ENCODE measurements around the gene PIN4. TPM values are rescaled to one million over a fixed set of nuclear protein-coding genes. Genes with fewer than 3 reads are reported as not detected.
"Not testable (repeated sequence)": the region's sequence is repeated elsewhere in the genome, so short reads cannot be mapped to it uniquely, and the experiment has no call there.

PIN4 gene
- polyA plus RNA-seq, 1 of the 3 experiments (the other 2 are of a cell fraction), result 29.8 TPM

GRCh38 chrX:72165551-72165950 is 16.0 kb upstream of the PIN4 start:
- Histone ChIP-seq H3K36me3 (replicated peaks in 1 of 2; ENCODE audit: control insufficient read depth in 1 of 2, insufficient read depth in 2 of 2, low read length in 1 of 2) (no peaks in the 10 kb centered on the region), H3K27me3 (ENCODE audit: insufficient read depth) (no peaks in the 10 kb centered on the region; the same call in 1 of the 2 replicates), H2AFZ (ENCODE audit: low read depth) (no peak overlapping the region), H3K9me3 (no peaks in the 10 kb centered on the region), H3K79me2 (ENCODE audit: insufficient read depth) (no peaks in the 10 kb centered on the region), H3K4me2 (no peak overlapping the region), H3K27ac (ENCODE audit: low read depth in 2 of 2, low read length in 1 of 2) (no peak overlapping the region), H3K9ac (no peak overlapping the region), H3K4me3 (ENCODE audit: low read depth in 2 of 2, low read length in 1 of 2) (no peak overlapping the region), H3F3A (replicated peaks; ENCODE audit: insufficient read depth) (no peaks in the 10 kb centered on the region), H3K9me2 (no peaks in the 10 kb centered on the region), H4K20me1 (ENCODE audit: insufficient read depth) (no peaks in the 10 kb centered on the region), H3K4me1 (ENCODE audit: control insufficient read depth in 1 of 2, insufficient read depth in 2 of 2, low read depth in 1 of 2, low read length in 1 of 2) (no peaks in the 10 kb centered on the region)
- CTCF ChIA-PET, result no interaction called here
- WGBS (ENCODE audit: low lambda C conversion rate), result 47% methylated on average over 4 of the region's 4 CpGs
- TF ChIP-seq MXI1 (IDR thresholded peaks at IDR 0.05; ENCODE audit: low read depth, low read length), result no peak
- TF ChIP-seq RXRA (IDR thresholded peaks at IDR 0.05; ENCODE audit: borderline replicate concordance, low read depth), result no peak
- TF ChIP-seq FOXJ3 (CRISPR knock-in tag; IDR thresholded peaks at IDR 0.05), result no peak
- TF ChIP-seq, protein P1, sequence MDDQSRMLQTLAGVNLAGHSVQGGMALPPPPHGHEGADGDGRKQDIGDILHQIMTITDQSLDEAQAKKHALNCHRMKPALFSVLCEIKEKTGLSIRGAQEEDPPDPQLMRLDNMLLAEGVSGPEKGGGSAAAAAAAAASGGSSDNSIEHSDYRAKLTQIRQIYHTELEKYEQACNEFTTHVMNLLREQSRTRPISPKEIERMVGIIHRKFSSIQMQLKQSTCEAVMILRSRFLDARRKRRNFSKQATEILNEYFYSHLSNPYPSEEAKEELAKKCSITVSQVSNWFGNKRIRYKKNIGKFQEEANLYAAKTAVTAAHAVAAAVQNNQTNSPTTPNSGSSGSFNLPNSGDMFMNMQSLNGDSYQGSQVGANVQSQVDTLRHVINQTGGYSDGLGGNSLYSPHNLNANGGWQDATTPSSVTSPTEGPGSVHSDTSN (IDR thresholded peaks at IDR 0.05), result no peak
- TF ChIP-seq JUND (IDR thresholded peaks at IDR 0.05), result no peak
- no peak for TF ChIP-seq TCF12 (IDR thresholded peaks at IDR 0.05)
- TF ChIP-seq FOXM1 (IDR thresholded peaks at IDR 0.05; ENCODE audit: low read depth), result no peak
- no peak for TF ChIP-seq TEAD4 (IDR thresholded peaks at IDR 0.05; ENCODE audit: borderline replicate concordance, insufficient read depth)
- TF ChIP-seq EZH2phosphoT487 (IDR thresholded peaks at IDR 0.05; ENCODE audit: borderline replicate concordance, low read depth), result no peak
- POLR2A ChIA-PET, result no interaction called here
- DNase-seq, result no peak

DNA sequence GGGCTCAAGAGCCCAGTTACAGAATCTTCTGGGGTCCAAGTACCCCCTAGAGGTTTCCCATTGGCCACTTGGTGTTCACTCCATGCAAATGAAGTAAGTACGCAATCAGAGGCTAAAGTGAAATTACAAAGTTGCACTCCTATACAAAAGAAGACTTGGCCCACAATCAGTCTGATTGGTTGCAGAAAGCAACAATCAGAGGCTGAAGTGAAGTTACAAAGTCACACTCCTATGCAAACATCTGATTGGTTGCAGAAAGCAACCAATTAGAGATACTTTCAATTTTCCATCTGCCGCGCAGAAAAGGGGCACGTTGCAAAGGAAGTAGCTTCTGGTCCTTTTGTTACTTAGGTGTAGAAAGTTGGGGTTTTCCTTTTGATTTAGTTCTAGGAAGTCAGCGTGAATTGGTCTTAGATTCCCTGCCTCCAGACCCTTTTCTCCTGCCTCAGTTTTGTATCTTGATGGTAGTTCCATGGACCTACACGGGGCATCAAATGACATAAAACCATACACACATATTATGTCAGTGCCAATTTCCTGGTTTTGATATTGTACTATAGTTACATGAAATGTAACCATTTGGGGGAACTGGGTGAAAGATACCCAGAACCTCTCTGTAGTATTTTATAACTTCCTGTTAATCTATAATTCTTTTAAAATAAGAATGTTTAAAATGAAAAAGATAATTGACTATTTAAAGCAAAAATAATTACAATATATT is 12.4 kb upstream of the PIN4 start:
- POLR2A ChIA-PET, result no interaction called here
- H2AFZ ChIP-seq (ENCODE audit: low read depth), result peak overlapping the region; percentile 10; the same call in 1 of the 2 replicates
- CTCF ChIA-PET, result no interaction called here
- DNase-seq, result no peak
- no peaks in the 10 kb centered on the region for H3K79me2 ChIP-seq (ENCODE audit: insufficient read depth)
- WGBS (ENCODE audit: low lambda C conversion rate), result 51% methylated on average over 6 of the region's 6 CpGs
- TF ChIP-seq, protein P2, sequence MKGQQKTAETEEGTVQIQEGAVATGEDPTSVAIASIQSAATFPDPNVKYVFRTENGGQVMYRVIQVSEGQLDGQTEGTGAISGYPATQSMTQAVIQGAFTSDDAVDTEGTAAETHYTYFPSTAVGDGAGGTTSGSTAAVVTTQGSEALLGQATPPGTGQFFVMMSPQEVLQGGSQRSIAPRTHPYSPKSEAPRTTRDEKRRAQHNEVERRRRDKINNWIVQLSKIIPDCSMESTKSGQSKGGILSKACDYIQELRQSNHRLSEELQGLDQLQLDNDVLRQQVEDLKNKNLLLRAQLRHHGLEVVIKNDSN (IDR thresholded peaks at IDR 0.05; ENCODE audit: borderline replicate concordance, low read depth), result no peak
- TF ChIP-seq MAX (IDR thresholded peaks at IDR 0.05; ENCODE audit: low read depth) (0 out of 2 replicates have a peak, but pooled peaks have one; percentile 39), NFIC (IDR thresholded peaks at IDR 0.05; ENCODE audit: borderline replicate concordance) (no peak), IRF3 (IDR thresholded peaks at IDR 0.05; ENCODE audit: low read depth, low read length) (no peak), EZH2phosphoT487 (IDR thresholded peaks at IDR 0.05; ENCODE audit: borderline replicate concordance, low read depth) (no peak)
- TF ChIP-seq, protein P3, sequence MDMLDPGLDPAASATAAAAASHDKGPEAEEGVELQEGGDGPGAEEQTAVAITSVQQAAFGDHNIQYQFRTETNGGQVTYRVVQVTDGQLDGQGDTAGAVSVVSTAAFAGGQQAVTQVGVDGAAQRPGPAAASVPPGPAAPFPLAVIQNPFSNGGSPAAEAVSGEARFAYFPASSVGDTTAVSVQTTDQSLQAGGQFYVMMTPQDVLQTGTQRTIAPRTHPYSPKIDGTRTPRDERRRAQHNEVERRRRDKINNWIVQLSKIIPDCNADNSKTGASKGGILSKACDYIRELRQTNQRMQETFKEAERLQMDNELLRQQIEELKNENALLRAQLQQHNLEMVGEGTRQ (IDR thresholded peaks at IDR 0.05; ENCODE audit: borderline replicate concordance, low read depth, low read length), result no peak
- no peaks in the 10 kb centered on the region for H3F3A ChIP-seq (replicated peaks; ENCODE audit: insufficient read depth)
- no peaks in the 10 kb centered on the region for H3K9me3 ChIP-seq
- no peak overlapping the region for H3K27ac ChIP-seq (ENCODE audit: low read depth in 2 of 2, low read length in 1 of 2)
- H3K9me2 ChIP-seq, result no peaks in the 10 kb centered on the region
- H3K9ac ChIP-seq, result no peak overlapping the region
- no peaks in the 10 kb centered on the region for H3K4me1 ChIP-seq (ENCODE audit: control insufficient read depth in 1 of 2, insufficient read depth in 2 of 2, low read depth in 1 of 2, low read length in 1 of 2)
- no peaks in the 10 kb centered on the region for H3K36me3 ChIP-seq (replicated peaks in 1 of 2; ENCODE audit: control insufficient read depth in 1 of 2, insufficient read depth in 2 of 2, low read length in 1 of 2)
- no peaks in the 10 kb centered on the region for H4K20me1 ChIP-seq (ENCODE audit: insufficient read depth)
- H3K4me3 ChIP-seq (ENCODE audit: low read depth in 2 of 2, low read length in 1 of 2), result peak overlapping the region in 1 of 2 experiments; percentile 25; a peak in 1 of 4 replicates
- peaks cover 7% of the 10 kb centered on the region; the same call in 1 of the 2 replicates for H3K27me3 ChIP-seq (ENCODE audit: insufficient read depth)
- H3K4me2 ChIP-seq, result peak overlapping the region; percentile 25

DNA sequence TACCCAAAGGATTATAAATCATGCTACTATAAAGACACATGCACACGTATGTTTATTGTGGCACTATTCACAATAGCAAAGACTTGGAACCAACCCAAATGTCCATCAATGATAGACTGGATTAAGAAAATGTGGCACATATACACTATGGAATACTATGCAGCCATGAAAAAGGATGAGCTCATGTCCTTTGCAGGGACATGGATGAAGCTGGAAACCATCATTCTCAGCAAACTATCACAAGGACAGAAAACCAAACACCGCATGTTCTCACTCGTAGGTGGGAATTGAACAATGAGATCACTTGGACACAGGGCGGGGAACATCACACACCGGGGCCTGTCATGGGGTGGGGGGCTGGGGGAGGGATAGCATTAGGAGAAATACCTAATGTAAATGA is 5.3 kb upstream of the PIN4 start:
- DNase-seq, POLR2A ChIA-PET, H3K9me3 ChIP-seq: not testable (repeated sequence)

More for the DNA sequence above, 5.3 kb upstream of the PIN4 start:
- CTCF ChIA-PET; H3K9me2 ChIP-seq; H4K20me1 ChIP-seq (ENCODE audit: insufficient read depth); H2AFZ ChIP-seq (ENCODE audit: low read depth); H3K36me3 ChIP-seq (replicated peaks in 1 of 2; ENCODE audit: control insufficient read depth in 1 of 2, insufficient read depth in 2 of 2, low read length in 1 of 2); H3K79me2 ChIP-seq (ENCODE audit: insufficient read depth); H3F3A ChIP-seq (replicated peaks; ENCODE audit: insufficient read depth); H3K4me3 ChIP-seq (ENCODE audit: low read depth in 2 of 2, low read length in 1 of 2); H3K4me2 ChIP-seq; H3K9ac ChIP-seq; H3K4me1 ChIP-seq (ENCODE audit: control insufficient read depth in 1 of 2, insufficient read depth in 2 of 2, low read depth in 1 of 2, low read length in 1 of 2); H3K27ac ChIP-seq (ENCODE audit: low read depth in 2 of 2, low read length in 1 of 2): not testable (repeated sequence)
- H3K27me3 ChIP-seq (ENCODE audit: insufficient read depth), result peaks cover 14% of the 10 kb centered on the region; the same call in 1 of the 2 replicates
- WGBS (ENCODE audit: low lambda C conversion rate), result 70% methylated on average over 5 of the region's 5 CpGs
